HPDE6-E6E7 (cell line): ENCODE data around the gene GPBAR1.
"Not testable (repeated sequence)": the region's sequence is repeated elsewhere in the genome, so short reads cannot be mapped to it uniquely, and the experiment has no call there.

ENCODE experiments used
- DNase-seq: peaks from one replicate; pipeline ENCODE4 v3.0.0; 2011; ENCODE audit warnings: missing footprints; ENCODE audit errors: extremely low spot score

The GPBAR1 gene

GRCh38 chr2:218267259-218267658 lies 6.4 kb downstream of the GPBAR1 start:
- DNase-seq, result no peak

- DNase-seq, result peak; percentile 98
Observed at GRCh38 chr2:218269900-218270720, 9.3 kb downstream of the GPBAR1 start, which contains the start of the genes AAMP and PNKD. Gene AAMP (minus strand): TSS chr2:218270137. CDS start chr2:218270086, 51 bp downstream. Gene PNKD (plus strand): TSS chr2:218270519. CDS start chr2:218270536, 17 bp downstream.

GRCh38 chr2:218270721-218271486 lies 10.1 kb downstream of the GPBAR1 start:
- DNase-seq, result no peak

- no peak for DNase-seq
Observed at GRCh38 chr2:218271487-218271797, 10.6 kb downstream of the GPBAR1 start.

- DNase-seq, result no peak
Observed at GRCh38 chr2:218271865-218272530, 11.2 kb downstream of the GPBAR1 start.

- peak; percentile 87 for DNase-seq
Observed at GRCh38 chr2:218272531-218273212, 11.9 kb downstream of the GPBAR1 start.

- DNase-seq, result not testable (repeated sequence)
Observed at GRCh38 chr2:218273214-218273907, 12.5 kb downstream of the GPBAR1 start.

- DNase-seq, result no peak
Observed at GRCh38 chr2:218273908-218274249, 13.1 kb downstream of the GPBAR1 start.

GRCh38 chr2:218274586-218274985 lies 13.8 kb downstream of the GPBAR1 start:
- no peak for DNase-seq

GRCh38 chr2:218275371-218276072 lies 14.7 kb downstream of the GPBAR1 start:
- DNase-seq, result no peak

GRCh38 chr2:218276986-218277755 lies 16.4 kb downstream of the GPBAR1 start:
- DNase-seq, result no peak

- no peak for DNase-seq
Observed at GRCh38 chr2:218277921-218278320, 17.1 kb downstream of the GPBAR1 start.

- no peak for DNase-seq
Observed at GRCh38 chr2:218278531-218279360, 17.9 kb downstream of the GPBAR1 start.

GRCh38 chr2:218280260-218280870 lies 19.6 kb downstream of the GPBAR1 start:
- no peak for DNase-seq

GRCh38 chr2:218281449-218281848 lies 20.6 kb downstream of the GPBAR1 start:
- DNase-seq, result no peak

- DNase-seq, result peak; percentile 88
Observed at GRCh38 chr2:218282173-218282991, 21.6 kb downstream of the GPBAR1 start.

GRCh38 chr2:218284106-218284811 lies 23.4 kb downstream of the GPBAR1 start:
- DNase-seq, result peak; percentile 76
